Osteocyte (in vitro differentiated cells): ENCODE results near the gene PRADC1. TPM values are rescaled to one million over a fixed set of nuclear protein-coding genes. Genes with fewer than 3 reads are reported as not detected.

Experiments
- DNase-seq: peaks from one replicate; pipeline ENCODE4 v3.0.0; 2021; ENCODE audit warnings: mixed read lengths; ENCODE audit not compliant: unreplicated experiment; ENCODE audit errors: extremely low spot score
- H3K27ac Mint-ChIP-seq: one replicate; pipeline ENCODE4 v1.8.0; 2021; ENCODE audit warnings: mild to moderate bottlenecking, mixed read lengths; ENCODE audit not compliant: unreplicated experiment
- H3K27me3 Mint-ChIP-seq: one replicate; pipeline ENCODE4 v1.8.0; 2021; ENCODE audit warnings: mixed read lengths; ENCODE audit not compliant: unreplicated experiment
- H3K36me3 Mint-ChIP-seq: one replicate; pipeline ENCODE4 v1.8.0; 2021; ENCODE audit warnings: mixed read lengths; ENCODE audit not compliant: unreplicated experiment
- H3K4me1 Mint-ChIP-seq: one replicate; pipeline ENCODE4 v1.8.0; 2021; ENCODE audit warnings: mixed read lengths; ENCODE audit not compliant: unreplicated experiment
- H3K4me3 Mint-ChIP-seq: one replicate; pipeline ENCODE4 v1.8.0; 2021; ENCODE audit warnings: mild to moderate bottlenecking, moderate library complexity, mixed read lengths; ENCODE audit not compliant: unreplicated experiment
- H3K9me3 Mint-ChIP-seq: one replicate; pipeline ENCODE4 v1.8.0; 2021; ENCODE audit warnings: mixed read lengths; ENCODE audit not compliant: unreplicated experiment
- total RNA-seq: library from RNA; stranded (reverse); gene quantifications from 2 replicates; pipeline ENCODE4 v1.2.1, GENCODE V29; 2021
- TF ChIP-seq, protein P1 (sequence below): fragments of 200-600 bp; sonication (generic); IDR thresholded peaks from 2 replicates; pipeline ENCODE4 v1.5.0; 2021; ENCODE audit warnings: antibody characterized with exemption, mild to moderate bottlenecking, moderate library complexity

The PRADC1 gene
- total RNA-seq, 1 donor from 2014 or later: 15.1 TPM

GRCh38 chr2:73225513-73226360, 7.3 kb downstream of the PRADC1 start:
- Mint-ChIP-seq H3K27ac (no peak overlapping the region), H3K27me3 (no peaks in the 10 kb centered on the region), H3K4me3 (no peak overlapping the region), H3K9me3 (no peaks in the 10 kb centered on the region), H3K36me3 (peaks cover 6% of the 10 kb centered on the region), H3K4me1 (no peaks in the 10 kb centered on the region)
- no peak for DNase-seq
- TF ChIP-seq, protein P1, sequence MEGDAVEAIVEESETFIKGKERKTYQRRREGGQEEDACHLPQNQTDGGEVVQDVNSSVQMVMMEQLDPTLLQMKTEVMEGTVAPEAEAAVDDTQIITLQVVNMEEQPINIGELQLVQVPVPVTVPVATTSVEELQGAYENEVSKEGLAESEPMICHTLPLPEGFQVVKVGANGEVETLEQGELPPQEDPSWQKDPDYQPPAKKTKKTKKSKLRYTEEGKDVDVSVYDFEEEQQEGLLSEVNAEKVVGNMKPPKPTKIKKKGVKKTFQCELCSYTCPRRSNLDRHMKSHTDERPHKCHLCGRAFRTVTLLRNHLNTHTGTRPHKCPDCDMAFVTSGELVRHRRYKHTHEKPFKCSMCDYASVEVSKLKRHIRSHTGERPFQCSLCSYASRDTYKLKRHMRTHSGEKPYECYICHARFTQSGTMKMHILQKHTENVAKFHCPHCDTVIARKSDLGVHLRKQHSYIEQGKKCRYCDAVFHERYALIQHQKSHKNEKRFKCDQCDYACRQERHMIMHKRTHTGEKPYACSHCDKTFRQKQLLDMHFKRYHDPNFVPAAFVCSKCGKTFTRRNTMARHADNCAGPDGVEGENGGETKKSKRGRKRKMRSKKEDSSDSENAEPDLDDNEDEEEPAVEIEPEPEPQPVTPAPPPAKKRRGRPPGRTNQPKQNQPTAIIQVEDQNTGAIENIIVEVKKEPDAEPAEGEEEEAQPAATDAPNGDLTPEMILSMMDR: no peak

DNA sequence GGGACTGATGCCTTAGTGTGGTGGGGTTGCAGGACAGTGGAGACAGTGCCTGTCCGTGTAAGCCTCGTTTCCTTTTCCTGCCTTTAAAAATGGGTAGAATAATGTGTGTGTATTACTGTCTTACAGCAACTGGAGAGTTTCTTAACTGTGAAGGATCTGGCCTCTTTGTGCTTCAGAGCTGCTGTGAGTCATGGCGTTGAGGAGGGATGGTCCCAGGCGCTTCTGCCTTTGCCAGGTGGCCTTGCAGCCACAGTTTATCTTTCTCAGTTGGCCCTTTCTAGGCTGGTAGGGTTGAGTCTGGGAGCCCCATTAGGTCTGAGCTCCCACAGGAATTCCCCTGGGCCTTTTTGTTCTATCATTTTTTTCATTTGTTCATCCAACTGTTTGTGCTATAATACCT, 9.2 kb downstream of the PRADC1 start:
- TF ChIP-seq, protein P1: no peak
- no peaks in the 10 kb centered on the region for H3K9me3 Mint-ChIP-seq
- H3K4me3 Mint-ChIP-seq: no peak overlapping the region
- H3K27me3 Mint-ChIP-seq: no peaks in the 10 kb centered on the region
- H3K36me3 Mint-ChIP-seq: peaks cover 7% of the 10 kb centered on the region
- H3K4me1 Mint-ChIP-seq: no peaks in the 10 kb centered on the region
- H3K27ac Mint-ChIP-seq: no peak overlapping the region
- no peak for DNase-seq

- Mint-ChIP-seq H3K27me3 (no peaks in the 10 kb centered on the region), H3K4me3 (no peak overlapping the region), H3K27ac (no peak overlapping the region)
Measured at GRCh38 chr2:73218298-73218697, 14.7 kb downstream of the PRADC1 start.

GRCh38 chr2:73217826-73218225, 15.2 kb downstream of the PRADC1 start:
- Mint-ChIP-seq H3K4me1 (peaks cover 29% of the 10 kb centered on the region), H3K9me3 (no peaks in the 10 kb centered on the region), H3K27me3 (no peaks in the 10 kb centered on the region), H3K4me3 (no peak overlapping the region), H3K27ac (no peak overlapping the region), H3K36me3 (peaks cover 7% of the 10 kb centered on the region)
- TF ChIP-seq, protein P1: no peak
- DNase-seq: no peak

More at GRCh38 chr2:73218298-73218697, 14.7 kb downstream of the PRADC1 start:
- H3K4me1 Mint-ChIP-seq: peaks cover 27% of the 10 kb centered on the region
- H3K9me3 Mint-ChIP-seq: no peaks in the 10 kb centered on the region
- no peak for DNase-seq
- TF ChIP-seq, protein P1: no peak
- peaks cover 7% of the 10 kb centered on the region for H3K36me3 Mint-ChIP-seq

GRCh38 chr2:73217160-73217559, 15.9 kb downstream of the PRADC1 start:
- H3K4me1 Mint-ChIP-seq: peaks cover 33% of the 10 kb centered on the region
- H3K27me3 Mint-ChIP-seq: no peaks in the 10 kb centered on the region
- no peaks in the 10 kb centered on the region for H3K9me3 Mint-ChIP-seq
- DNase-seq: no peak
- H3K4me3 Mint-ChIP-seq: no peak overlapping the region
- no peak overlapping the region for H3K27ac Mint-ChIP-seq
- TF ChIP-seq, protein P1: no peak
- H3K36me3 Mint-ChIP-seq: peaks cover 7% of the 10 kb centered on the region
